ENCODE data around the gene GPR12.

DNA sequence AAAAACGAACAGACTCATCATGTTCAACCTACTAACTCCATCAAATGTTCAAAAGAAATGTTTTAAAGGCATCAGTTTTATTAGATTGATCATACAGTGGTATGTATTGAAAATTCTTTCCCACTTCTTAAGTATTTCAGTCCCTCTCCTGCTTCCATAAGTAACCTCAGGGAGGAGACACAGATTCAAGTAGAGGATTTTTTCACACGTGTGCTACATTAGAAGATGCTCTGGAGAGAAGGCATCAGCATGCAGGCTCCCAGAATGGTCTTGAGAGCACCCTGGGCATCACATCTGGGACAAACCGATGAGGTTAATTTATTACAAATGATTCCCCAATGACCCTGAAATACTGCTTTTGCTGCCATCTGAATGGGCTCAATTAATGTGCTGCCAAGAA is 3.6 kb downstream of the GPR12 start:
- TF ChIP-seq EZH2phosphoT487 (IDR thresholded peaks at IDR 0.05; ENCODE audit: unreplicated experiment), result no peak
- TF ChIP-seq, protein P1, sequence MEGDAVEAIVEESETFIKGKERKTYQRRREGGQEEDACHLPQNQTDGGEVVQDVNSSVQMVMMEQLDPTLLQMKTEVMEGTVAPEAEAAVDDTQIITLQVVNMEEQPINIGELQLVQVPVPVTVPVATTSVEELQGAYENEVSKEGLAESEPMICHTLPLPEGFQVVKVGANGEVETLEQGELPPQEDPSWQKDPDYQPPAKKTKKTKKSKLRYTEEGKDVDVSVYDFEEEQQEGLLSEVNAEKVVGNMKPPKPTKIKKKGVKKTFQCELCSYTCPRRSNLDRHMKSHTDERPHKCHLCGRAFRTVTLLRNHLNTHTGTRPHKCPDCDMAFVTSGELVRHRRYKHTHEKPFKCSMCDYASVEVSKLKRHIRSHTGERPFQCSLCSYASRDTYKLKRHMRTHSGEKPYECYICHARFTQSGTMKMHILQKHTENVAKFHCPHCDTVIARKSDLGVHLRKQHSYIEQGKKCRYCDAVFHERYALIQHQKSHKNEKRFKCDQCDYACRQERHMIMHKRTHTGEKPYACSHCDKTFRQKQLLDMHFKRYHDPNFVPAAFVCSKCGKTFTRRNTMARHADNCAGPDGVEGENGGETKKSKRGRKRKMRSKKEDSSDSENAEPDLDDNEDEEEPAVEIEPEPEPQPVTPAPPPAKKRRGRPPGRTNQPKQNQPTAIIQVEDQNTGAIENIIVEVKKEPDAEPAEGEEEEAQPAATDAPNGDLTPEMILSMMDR (conservative IDR thresholded peaks at IDR 0.05; ENCODE audit: low read depth in 2 of 2), result no peak
- TF ChIP-seq EZH2 (IDR thresholded peaks at IDR 0.05; ENCODE audit: low read depth, unreplicated experiment), result no peak
- TF ChIP-seq POLR2AphosphoS5 (IDR thresholded peaks at IDR 0.05; ENCODE audit: low read depth), result no peak
- TF ChIP-seq NANOG (IDR thresholded peaks at IDR 0.05; ENCODE audit: borderline replicate concordance), result no peak
- TF ChIP-seq, protein P2, sequence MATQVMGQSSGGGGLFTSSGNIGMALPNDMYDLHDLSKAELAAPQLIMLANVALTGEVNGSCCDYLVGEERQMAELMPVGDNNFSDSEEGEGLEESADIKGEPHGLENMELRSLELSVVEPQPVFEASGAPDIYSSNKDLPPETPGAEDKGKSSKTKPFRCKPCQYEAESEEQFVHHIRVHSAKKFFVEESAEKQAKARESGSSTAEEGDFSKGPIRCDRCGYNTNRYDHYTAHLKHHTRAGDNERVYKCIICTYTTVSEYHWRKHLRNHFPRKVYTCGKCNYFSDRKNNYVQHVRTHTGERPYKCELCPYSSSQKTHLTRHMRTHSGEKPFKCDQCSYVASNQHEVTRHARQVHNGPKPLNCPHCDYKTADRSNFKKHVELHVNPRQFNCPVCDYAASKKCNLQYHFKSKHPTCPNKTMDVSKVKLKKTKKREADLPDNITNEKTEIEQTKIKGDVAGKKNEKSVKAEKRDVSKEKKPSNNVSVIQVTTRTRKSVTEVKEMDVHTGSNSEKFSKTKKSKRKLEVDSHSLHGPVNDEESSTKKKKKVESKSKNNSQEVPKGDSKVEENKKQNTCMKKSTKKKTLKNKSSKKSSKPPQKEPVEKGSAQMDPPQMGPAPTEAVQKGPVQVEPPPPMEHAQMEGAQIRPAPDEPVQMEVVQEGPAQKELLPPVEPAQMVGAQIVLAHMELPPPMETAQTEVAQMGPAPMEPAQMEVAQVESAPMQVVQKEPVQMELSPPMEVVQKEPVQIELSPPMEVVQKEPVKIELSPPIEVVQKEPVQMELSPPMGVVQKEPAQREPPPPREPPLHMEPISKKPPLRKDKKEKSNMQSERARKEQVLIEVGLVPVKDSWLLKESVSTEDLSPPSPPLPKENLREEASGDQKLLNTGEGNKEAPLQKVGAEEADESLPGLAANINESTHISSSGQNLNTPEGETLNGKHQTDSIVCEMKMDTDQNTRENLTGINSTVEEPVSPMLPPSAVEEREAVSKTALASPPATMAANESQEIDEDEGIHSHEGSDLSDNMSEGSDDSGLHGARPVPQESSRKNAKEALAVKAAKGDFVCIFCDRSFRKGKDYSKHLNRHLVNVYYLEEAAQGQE (IDR thresholded peaks at IDR 0.05; ENCODE audit: unreplicated experiment), result no peak
- TF ChIP-seq CREB1 (CRISPR knock-in tag; IDR thresholded peaks at IDR 0.05; ENCODE audit: low read depth), result no peak
- TF ChIP-seq, protein P3, sequence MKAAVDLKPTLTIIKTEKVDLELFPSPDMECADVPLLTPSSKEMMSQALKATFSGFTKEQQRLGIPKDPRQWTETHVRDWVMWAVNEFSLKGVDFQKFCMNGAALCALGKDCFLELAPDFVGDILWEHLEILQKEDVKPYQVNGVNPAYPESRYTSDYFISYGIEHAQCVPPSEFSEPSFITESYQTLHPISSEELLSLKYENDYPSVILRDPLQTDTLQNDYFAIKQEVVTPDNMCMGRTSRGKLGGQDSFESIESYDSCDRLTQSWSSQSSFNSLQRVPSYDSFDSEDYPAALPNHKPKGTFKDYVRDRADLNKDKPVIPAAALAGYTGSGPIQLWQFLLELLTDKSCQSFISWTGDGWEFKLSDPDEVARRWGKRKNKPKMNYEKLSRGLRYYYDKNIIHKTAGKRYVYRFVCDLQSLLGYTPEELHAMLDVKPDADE (IDR thresholded peaks at IDR 0.05), result no peak
- no peak for TF ChIP-seq ZNF114 (CRISPR knock-in tag; IDR thresholded peaks at IDR 0.05)
- no peak for TF ChIP-seq JUNB (IDR thresholded peaks at IDR 0.05; ENCODE audit: unreplicated experiment)
- no peak for TF ChIP-seq STAT1 (IDR thresholded peaks at IDR 0.05; ENCODE audit: unreplicated experiment)

Measured in GM23338 (cell line).